CD4-positive, alpha-beta T cell treated with Interleukin-2 at 100 ng/mL for 4 hours (primary cell): ENCODE data around the gene PDZD4.
"Not testable (repeated sequence)": the region's sequence is repeated elsewhere in the genome, so short reads cannot be mapped to it uniquely, and the experiment has no call there.

ENCODE experiments used
- DNase-seq: peaks from one replicate; pipeline ENCODE4 v3.0.0-alpha.2; 2020; ENCODE audit warnings: low spot score

PDZD4 gene

DNA sequence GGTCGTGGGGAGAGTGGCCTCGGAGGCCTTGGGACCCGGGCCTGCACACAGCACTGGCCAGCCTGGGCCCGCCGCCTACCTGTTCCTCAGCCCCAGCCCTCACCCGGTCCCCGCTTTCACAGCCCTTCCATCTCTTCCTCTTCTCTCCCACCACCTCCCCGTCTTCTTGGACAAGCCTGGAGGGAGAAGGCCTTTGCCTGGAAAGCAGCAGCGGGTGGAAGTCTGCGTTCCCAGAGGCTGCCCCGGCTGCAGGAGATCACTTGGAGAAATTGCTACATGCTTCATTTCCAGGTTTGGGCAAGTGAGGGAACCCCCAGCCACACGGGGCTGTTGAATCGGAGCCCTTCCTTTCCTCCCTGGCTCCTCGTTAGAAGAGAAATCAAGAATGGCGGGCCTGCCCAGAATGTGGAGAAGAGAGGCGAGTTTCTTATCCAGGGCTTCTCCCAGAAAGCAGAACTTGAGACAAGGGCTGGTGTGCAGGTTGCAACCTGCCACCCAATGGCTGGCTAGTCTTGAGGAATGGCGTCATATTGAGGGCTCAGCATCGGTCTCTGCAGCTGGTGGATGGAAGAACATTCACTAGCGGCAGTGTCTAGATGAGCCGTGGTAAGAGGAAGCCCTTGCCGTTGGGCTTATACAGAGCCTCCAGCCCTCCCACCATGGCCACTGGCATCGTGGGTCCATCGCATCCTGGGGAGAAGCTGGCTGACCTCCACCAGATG is 1.2 kb upstream of the PDZD4 start:
- DNase-seq: no peak

- no peak for DNase-seq
Measured at GRCh38 chrX:153830640-153831428, 490 bp upstream of the PDZD4 start.

GRCh38 chrX:153829549-153829798 is 870 bp downstream of the PDZD4 start:
- no peak for DNase-seq

DNA sequence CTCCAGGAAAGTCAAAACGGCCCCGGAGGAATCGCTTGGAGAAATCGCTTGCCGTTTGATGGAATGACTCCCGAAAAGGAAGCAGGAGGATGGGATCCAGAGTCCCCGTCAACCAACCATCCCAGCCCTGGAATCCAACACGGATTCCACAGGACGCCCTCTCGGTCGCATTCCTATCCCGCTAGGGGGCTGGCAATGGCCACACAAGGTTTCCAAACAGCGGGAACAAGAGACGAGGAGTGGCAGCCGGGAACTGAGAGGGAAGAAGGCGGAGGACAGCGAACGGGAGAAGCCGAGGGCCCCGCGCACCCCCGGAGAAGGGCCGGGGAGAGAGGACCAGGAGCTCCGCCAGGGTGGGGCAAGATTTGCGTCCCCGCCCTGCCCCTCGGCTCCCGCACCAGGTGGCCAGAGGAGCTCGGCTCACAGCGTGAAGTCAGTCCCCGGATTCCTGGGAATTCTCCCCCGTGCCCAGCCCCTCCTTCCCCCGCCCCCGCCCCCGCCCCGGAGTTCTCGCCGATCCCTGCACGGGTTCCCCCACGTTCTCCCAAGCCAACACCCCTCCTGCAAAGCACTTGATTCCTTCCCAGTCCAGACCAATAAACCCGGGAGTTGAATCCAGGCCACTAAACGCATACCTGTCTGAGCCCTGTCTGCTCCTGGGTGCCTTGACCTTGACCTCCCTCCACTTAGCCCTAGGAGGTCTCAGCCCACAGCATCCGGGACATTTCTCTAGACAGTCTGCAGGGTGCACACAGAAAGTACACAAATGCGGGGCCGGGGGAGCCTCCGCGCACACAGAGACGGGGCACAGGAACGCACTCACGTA is 1.4 kb downstream of the PDZD4 start:
- DNase-seq: no peak

- no peak for DNase-seq
Measured at GRCh38 chrX:153828308-153828707, 2.0 kb downstream of the PDZD4 start.

- no peak for DNase-seq
Measured at GRCh38 chrX:153827903-153828302, 2.4 kb downstream of the PDZD4 start.

GRCh38 chrX:153827016-153827415 is 3.3 kb downstream of the PDZD4 start:
- no peak for DNase-seq

- DNase-seq: no peak
Measured at GRCh38 chrX:153825042-153825441, 5.3 kb downstream of the PDZD4 start.

DNA sequence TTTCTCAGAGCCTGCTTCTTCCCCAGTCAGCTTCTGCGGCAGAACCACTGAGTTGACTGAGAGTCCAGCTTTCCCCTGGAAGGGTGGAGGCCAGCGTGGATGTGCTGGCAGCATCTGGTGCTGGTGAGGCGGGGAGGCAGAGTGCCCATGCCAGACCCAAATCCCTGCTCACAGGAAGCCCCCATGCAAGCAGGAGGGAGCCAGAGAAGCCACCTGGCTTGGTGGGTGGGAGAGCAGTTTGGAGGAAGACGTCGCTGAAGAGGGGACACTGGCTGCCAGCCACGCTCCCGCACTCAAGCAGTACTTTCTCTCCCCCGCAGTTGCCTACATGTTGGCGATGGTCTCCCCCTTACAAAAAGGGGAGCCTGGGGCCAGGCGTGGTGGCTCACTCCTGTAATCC is 6.0 kb downstream of the PDZD4 start:
- DNase-seq: no peak

DNA sequence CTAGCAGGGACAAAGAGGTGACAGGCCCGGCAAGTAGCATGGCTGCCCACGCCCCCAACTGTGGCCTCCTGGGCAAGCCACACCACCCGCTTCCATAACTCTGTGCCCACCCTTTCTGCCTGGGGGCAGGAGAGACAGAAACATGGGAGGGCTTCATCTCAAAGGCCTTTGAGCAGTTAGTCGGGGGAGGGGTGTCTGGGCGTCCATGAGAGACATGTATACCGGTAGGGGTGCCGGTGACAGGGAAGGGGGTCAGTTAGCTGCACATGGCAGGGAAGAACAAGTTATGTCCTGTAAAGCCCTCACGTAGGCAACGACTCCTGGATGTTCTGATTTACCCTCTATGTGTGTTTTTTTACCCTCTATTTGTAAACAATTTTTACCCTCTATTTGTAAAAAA is 9.3 kb downstream of the PDZD4 start:
- no peak for DNase-seq

- no peak for DNase-seq
Measured at GRCh38 chrX:153820601-153821000, 9.7 kb downstream of the PDZD4 start.

DNA sequence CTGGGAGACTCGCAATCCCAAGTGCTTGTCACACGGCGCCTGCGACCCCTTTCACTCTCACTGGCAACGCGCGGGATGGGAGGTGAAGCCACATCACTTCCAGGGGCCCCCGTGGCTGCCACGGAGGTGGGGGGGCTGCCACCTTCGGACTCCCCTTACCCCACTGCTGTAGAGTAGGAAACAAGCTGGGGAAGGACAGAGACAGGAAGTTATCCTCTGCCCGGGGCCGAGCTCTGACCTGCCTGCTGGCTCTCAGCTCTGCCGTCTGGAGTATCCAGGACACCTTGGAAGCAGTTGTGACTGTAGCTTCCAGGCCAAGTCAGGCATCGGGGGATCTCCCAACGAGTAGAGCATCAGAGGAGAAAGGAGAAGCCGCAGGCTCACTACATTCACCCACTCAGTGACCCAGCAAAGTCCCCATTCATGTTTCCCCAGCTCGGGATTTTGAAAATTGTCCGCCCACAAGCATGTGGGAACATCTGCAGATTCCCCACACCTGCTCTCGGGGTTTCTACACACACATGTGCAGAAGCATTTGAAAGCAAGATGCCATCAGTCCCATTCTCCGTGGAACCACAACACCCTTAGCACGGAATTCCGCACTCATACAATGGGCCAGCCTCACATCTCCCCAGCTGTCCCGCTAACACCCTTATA is 10.8 kb downstream of the PDZD4 start:
- DNase-seq: no peak

DNA sequence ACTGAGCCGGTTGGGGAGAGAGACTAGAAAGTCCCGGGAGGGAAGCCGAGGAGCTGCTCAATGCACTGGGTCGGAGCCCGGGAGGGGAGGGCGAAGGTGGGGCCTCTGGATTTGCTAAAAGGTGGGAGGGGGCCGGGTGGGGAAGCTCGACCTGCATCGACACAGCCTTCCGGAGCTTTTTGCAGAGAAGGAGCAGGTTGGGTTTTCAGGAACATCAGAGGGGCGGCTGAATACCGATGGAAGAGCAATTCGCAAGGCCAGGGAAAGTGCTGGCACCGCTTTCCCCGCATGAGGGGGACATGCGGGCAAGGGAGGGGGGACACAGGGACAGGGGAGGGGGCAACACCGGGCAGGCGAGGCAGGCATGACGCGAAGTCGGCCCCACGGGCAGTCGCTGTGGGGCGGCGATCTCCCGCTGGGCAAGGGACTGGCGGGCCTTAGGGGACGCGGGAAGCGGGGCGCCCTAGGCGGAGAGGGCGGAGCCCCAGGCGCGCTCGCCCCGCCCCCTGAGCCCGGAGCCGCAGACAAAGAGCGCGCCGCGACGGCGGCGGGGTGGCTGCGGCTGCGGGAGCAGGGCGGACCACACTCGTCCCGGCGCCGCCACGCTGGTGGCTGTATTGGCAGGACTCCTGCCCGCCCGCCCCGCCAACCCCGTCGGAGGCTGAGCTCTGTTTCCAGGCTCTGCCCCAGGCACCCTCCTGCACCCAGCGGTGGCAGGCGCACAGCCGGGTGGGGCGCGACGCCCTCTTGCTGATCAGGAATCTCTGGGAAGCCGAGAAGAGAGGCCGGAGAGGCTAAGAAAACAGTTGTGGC is 11.6 kb downstream of the PDZD4 start:
- DNase-seq: peak; percentile 31

GRCh38 chrX:153818064-153818463 is 12.3 kb downstream of the PDZD4 start:
- DNase-seq: not testable (repeated sequence)

- DNase-seq: peak; percentile 37
Measured at GRCh38 chrX:153816831-153817690, 13.3 kb downstream of the PDZD4 start.

- DNase-seq: no peak
Measured at GRCh38 chrX:153814591-153815315, 15.6 kb downstream of the PDZD4 start.

DNA sequence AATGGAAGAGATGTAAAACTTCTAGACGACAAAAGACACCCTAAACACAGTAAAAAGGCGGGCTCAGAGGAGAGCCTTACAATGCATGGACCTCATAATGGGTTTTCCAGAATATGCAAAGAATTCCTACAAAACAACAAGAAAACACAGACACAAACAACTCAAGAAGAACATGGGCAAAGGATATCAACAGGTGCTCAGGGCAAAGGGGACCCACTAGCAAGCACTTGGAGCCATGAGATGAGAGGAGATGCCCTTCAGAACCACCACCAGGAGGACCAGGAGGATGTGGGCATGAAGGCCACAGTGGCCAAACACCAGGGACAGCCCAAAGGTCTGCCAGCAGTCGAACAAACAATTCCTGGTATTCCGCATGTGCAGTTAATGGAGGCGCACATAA is 17.2 kb downstream of the PDZD4 start:
- no peak for DNase-seq

GRCh38 chrX:153812220-153812619 is 18.1 kb downstream of the PDZD4 start:
- DNase-seq: no peak

- no peak for DNase-seq
Measured at GRCh38 chrX:153807976-153808375, 22.4 kb downstream of the PDZD4 start.

DNA sequence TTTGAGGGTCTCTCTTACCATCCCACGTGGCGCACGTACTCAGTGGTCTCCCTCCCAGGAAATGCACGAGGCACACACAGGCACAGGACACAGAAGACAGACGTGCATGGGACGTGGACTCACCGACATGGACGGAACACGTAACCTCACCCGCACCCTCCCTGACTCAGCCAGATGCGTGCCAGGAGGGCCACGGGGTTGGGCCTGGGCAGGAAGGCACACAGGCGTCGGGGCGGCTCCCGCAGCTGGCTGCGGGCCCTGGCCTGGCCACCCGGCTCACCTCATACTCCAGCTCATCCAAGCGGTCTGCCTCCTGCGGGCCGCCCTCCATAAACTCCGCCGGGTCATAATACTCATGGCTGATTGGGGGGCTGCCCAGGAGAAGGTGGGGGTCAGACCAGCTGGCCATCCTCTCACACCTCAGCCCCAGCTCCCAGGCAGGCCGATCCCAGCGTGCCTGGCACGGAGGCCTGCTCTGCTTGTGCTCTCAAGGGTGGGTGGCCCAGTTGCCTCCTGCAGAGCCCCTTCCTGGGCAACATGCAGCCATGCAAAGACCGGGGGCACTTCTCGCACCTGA is 23.3 kb downstream of the PDZD4 start:
- DNase-seq: no peak
